ENCODE data around the gene BEND5.

BEND5 gene

GRCh38 chr1:48765335-48765734 lies 11.4 kb downstream of the BEND5 start:
- H3K4me3 ChIP-seq (ENCODE audit: low read length): no peak overlapping the region
- H3K9me3 ChIP-seq (ENCODE audit: control insufficient read depth, insufficient read depth, low read length): no peaks in the 10 kb centered on the region
- DNase-seq (ENCODE audit: low read depth, low spot score): no peak
- H3K27me3 ChIP-seq (ENCODE audit: control insufficient read depth, insufficient read depth, low read length): no peaks in the 10 kb centered on the region
- no peaks in the 10 kb centered on the region for H3K36me3 ChIP-seq (ENCODE audit: control insufficient read depth, insufficient read depth, low read length)
- no peaks in the 10 kb centered on the region for H3K4me1 ChIP-seq (ENCODE audit: control insufficient read depth, insufficient read depth, low read length)
- H3K27ac ChIP-seq (ENCODE audit: low read length): no peak overlapping the region
- no CpG with 5 or more reads among the region's 1 CpG for WGBS (ENCODE audit: insufficient coverage, insufficient read length)

GRCh38 chr1:48761986-48762385 lies 14.7 kb downstream of the BEND5 start:
- Histone ChIP-seq H3K27me3 (ENCODE audit: control insufficient read depth, insufficient read depth, low read length) (no peaks in the 10 kb centered on the region), H3K36me3 (ENCODE audit: control insufficient read depth, insufficient read depth, low read length) (peaks cover 6% of the 10 kb centered on the region; the same call in 1 of the 2 replicates)
- WGBS (ENCODE audit: insufficient coverage, insufficient read length): no CpG with 5 or more reads among the region's 7 CpGs

GRCh38 chr1:48761411-48761810 lies 15.3 kb downstream of the BEND5 start:
- no peak for DNase-seq (ENCODE audit: low read depth, low spot score)
- no peaks in the 10 kb centered on the region for H3K27me3 ChIP-seq (ENCODE audit: control insufficient read depth, insufficient read depth, low read length)
- H3K27ac ChIP-seq (ENCODE audit: low read length): no peak overlapping the region
- H3K9me3 ChIP-seq (ENCODE audit: control insufficient read depth, insufficient read depth, low read length): no peaks in the 10 kb centered on the region
- H3K4me1 ChIP-seq (ENCODE audit: control insufficient read depth, insufficient read depth, low read length): no peaks in the 10 kb centered on the region
- H3K36me3 ChIP-seq (ENCODE audit: control insufficient read depth, insufficient read depth, low read length): peaks cover 6% of the 10 kb centered on the region; the same call in 1 of the 2 replicates
- no peak overlapping the region for H3K4me3 ChIP-seq (ENCODE audit: low read length)

More at GRCh38 chr1:48761986-48762385, 14.7 kb downstream of the BEND5 start:
- Histone ChIP-seq H3K4me3 (ENCODE audit: low read length) (no peak overlapping the region), H3K27ac (ENCODE audit: low read length) (no peak overlapping the region), H3K4me1 (ENCODE audit: control insufficient read depth, insufficient read depth, low read length) (no peaks in the 10 kb centered on the region), H3K9me3 (ENCODE audit: control insufficient read depth, insufficient read depth, low read length) (no peaks in the 10 kb centered on the region)
- DNase-seq (ENCODE audit: low read depth, low spot score): no peak

- Histone ChIP-seq H3K4me3 (ENCODE audit: low read length) (no peak overlapping the region), H3K27me3 (ENCODE audit: control insufficient read depth, insufficient read depth, low read length) (no peaks in the 10 kb centered on the region), H3K9me3 (ENCODE audit: control insufficient read depth, insufficient read depth, low read length) (no peaks in the 10 kb centered on the region), H3K27ac (ENCODE audit: low read length) (no peak overlapping the region), H3K4me1 (ENCODE audit: control insufficient read depth, insufficient read depth, low read length) (no peaks in the 10 kb centered on the region), H3K36me3 (ENCODE audit: control insufficient read depth, insufficient read depth, low read length) (peaks cover 6% of the 10 kb centered on the region; the same call in 1 of the 2 replicates)
- DNase-seq (ENCODE audit: low read depth, low spot score): no peak
- no CpG with 5 or more reads among the region's 7 CpGs for WGBS (ENCODE audit: insufficient coverage, insufficient read length)
These were observed 15.8 kb downstream of the BEND5 start for GRCh38 chr1:48760857-48761256.

GRCh38 chr1:48758976-48759375 lies 17.7 kb downstream of the BEND5 start:
- Histone ChIP-seq H3K36me3 (ENCODE audit: control insufficient read depth, insufficient read depth, low read length) (peaks cover 6% of the 10 kb centered on the region; the same call in 1 of the 2 replicates), H3K4me3 (ENCODE audit: low read length) (no peak overlapping the region), H3K27me3 (ENCODE audit: control insufficient read depth, insufficient read depth, low read length) (no peaks in the 10 kb centered on the region), H3K9me3 (ENCODE audit: control insufficient read depth, insufficient read depth, low read length) (no peaks in the 10 kb centered on the region), H3K4me1 (ENCODE audit: control insufficient read depth, insufficient read depth, low read length) (no peaks in the 10 kb centered on the region), H3K27ac (ENCODE audit: low read length) (no peak overlapping the region)
- no peak for DNase-seq (ENCODE audit: low read depth, low spot score)
- WGBS (ENCODE audit: insufficient coverage, insufficient read length): no CpG with 5 or more reads among the region's 18 CpGs

- no peak for DNase-seq (ENCODE audit: low read depth, low spot score)
- Histone ChIP-seq H3K36me3 (ENCODE audit: control insufficient read depth, insufficient read depth, low read length) (peaks cover 6% of the 10 kb centered on the region; the same call in 1 of the 2 replicates), H3K4me3 (ENCODE audit: low read length) (no peak overlapping the region), H3K27ac (ENCODE audit: low read length) (no peak overlapping the region), H3K4me1 (ENCODE audit: control insufficient read depth, insufficient read depth, low read length) (no peaks in the 10 kb centered on the region), H3K9me3 (ENCODE audit: control insufficient read depth, insufficient read depth, low read length) (no peaks in the 10 kb centered on the region), H3K27me3 (ENCODE audit: control insufficient read depth, insufficient read depth, low read length) (no peaks in the 10 kb centered on the region)
- no CpG with 5 or more reads among the region's 2 CpGs for WGBS (ENCODE audit: insufficient coverage, insufficient read length)
These were observed 19.3 kb downstream of the BEND5 start for GRCh38 chr1:48757363-48757762.

GRCh38 chr1:48756683-48757316 lies 19.9 kb downstream of the BEND5 start:
- WGBS (ENCODE audit: insufficient coverage, insufficient read length): no CpG with 5 or more reads among the region's 1 CpG
- Histone ChIP-seq H3K4me1 (ENCODE audit: control insufficient read depth, insufficient read depth, low read length) (no peaks in the 10 kb centered on the region), H3K36me3 (ENCODE audit: control insufficient read depth, insufficient read depth, low read length) (peaks cover 6% of the 10 kb centered on the region; the same call in 1 of the 2 replicates), H3K9me3 (ENCODE audit: control insufficient read depth, insufficient read depth, low read length) (no peaks in the 10 kb centered on the region), H3K4me3 (ENCODE audit: low read length) (no peak overlapping the region), H3K27me3 (ENCODE audit: control insufficient read depth, insufficient read depth, low read length) (no peaks in the 10 kb centered on the region), H3K27ac (ENCODE audit: low read length) (no peak overlapping the region)
- no peak for DNase-seq (ENCODE audit: low read depth, low spot score)

GRCh38 chr1:48753293-48753692 lies 23.4 kb downstream of the BEND5 start:
- DNase-seq (ENCODE audit: low read depth, low spot score): no peak
- H3K36me3 ChIP-seq (ENCODE audit: control insufficient read depth, insufficient read depth, low read length): no peaks in the 10 kb centered on the region
- H3K4me3 ChIP-seq (ENCODE audit: low read length): no peak overlapping the region
- no CpG with 5 or more reads among the region's 1 CpG for WGBS (ENCODE audit: insufficient coverage, insufficient read length)
- no peak overlapping the region for H3K27ac ChIP-seq (ENCODE audit: low read length)
- H3K4me1 ChIP-seq (ENCODE audit: control insufficient read depth, insufficient read depth, low read length): no peaks in the 10 kb centered on the region
- no peaks in the 10 kb centered on the region for H3K9me3 ChIP-seq (ENCODE audit: control insufficient read depth, insufficient read depth, low read length)
- no peaks in the 10 kb centered on the region for H3K27me3 ChIP-seq (ENCODE audit: control insufficient read depth, insufficient read depth, low read length)

- Histone ChIP-seq H3K9me3 (ENCODE audit: control insufficient read depth, insufficient read depth, low read length) (no peaks in the 10 kb centered on the region), H3K36me3 (ENCODE audit: control insufficient read depth, insufficient read depth, low read length) (no peaks in the 10 kb centered on the region), H3K27me3 (ENCODE audit: control insufficient read depth, insufficient read depth, low read length) (no peaks in the 10 kb centered on the region), H3K4me1 (ENCODE audit: control insufficient read depth, insufficient read depth, low read length) (no peaks in the 10 kb centered on the region), H3K27ac (ENCODE audit: low read length) (no peak overlapping the region), H3K4me3 (ENCODE audit: low read length) (no peak overlapping the region)
- DNase-seq (ENCODE audit: low read depth, low spot score): no peak
- no CpG with 5 or more reads among the region's 1 CpG for WGBS (ENCODE audit: insufficient coverage, insufficient read length)
These were observed 26.6 kb downstream of the BEND5 start for GRCh38 chr1:48750109-48750508.

- Histone ChIP-seq H3K36me3 (ENCODE audit: control insufficient read depth, insufficient read depth, low read length) (no peaks in the 10 kb centered on the region), H3K9me3 (ENCODE audit: control insufficient read depth, insufficient read depth, low read length) (no peaks in the 10 kb centered on the region), H3K4me3 (ENCODE audit: low read length) (no peak overlapping the region), H3K27me3 (ENCODE audit: control insufficient read depth, insufficient read depth, low read length) (no peaks in the 10 kb centered on the region), H3K4me1 (ENCODE audit: control insufficient read depth, insufficient read depth, low read length) (no peaks in the 10 kb centered on the region), H3K27ac (ENCODE audit: low read length) (no peak overlapping the region)
- DNase-seq (ENCODE audit: low read depth, low spot score): no peak
- no CpG with 5 or more reads among the region's 7 CpGs for WGBS (ENCODE audit: insufficient coverage, insufficient read length)
These were observed 27.6 kb downstream of the BEND5 start for GRCh38 chr1:48749068-48749467.

GRCh38 chr1:48746906-48747305 lies 29.8 kb downstream of the BEND5 start:
- Histone ChIP-seq H3K4me3 (ENCODE audit: low read length) (no peak overlapping the region), H3K27me3 (ENCODE audit: control insufficient read depth, insufficient read depth, low read length) (no peaks in the 10 kb centered on the region), H3K27ac (ENCODE audit: low read length) (no peak overlapping the region), H3K36me3 (ENCODE audit: control insufficient read depth, insufficient read depth, low read length) (no peaks in the 10 kb centered on the region), H3K9me3 (ENCODE audit: control insufficient read depth, insufficient read depth, low read length) (no peaks in the 10 kb centered on the region), H3K4me1 (ENCODE audit: control insufficient read depth, insufficient read depth, low read length) (no peaks in the 10 kb centered on the region)
- no CpG with 5 or more reads among the region's 5 CpGs for WGBS (ENCODE audit: insufficient coverage, insufficient read length)
- DNase-seq (ENCODE audit: low read depth, low spot score): no peak
